ES-I3 (cell line): Measurements from ENCODE around the gene STIM1.
"Not testable (repeated sequence)": the region's sequence is repeated elsewhere in the genome, so short reads cannot be mapped to it uniquely, and the experiment has no call there.

Experiments used
- H3K36me3 ChIP-seq: 2 replicates; pipeline ENCODE4 v1.6.1; 2013; ENCODE audit warnings: mild to moderate bottlenecking, low read length, control low read depth, moderate library complexity; ENCODE audit not compliant: insufficient read depth
- H3K4me1 ChIP-seq: 2 replicates; pipeline ENCODE4 v1.6.1; 2013; ENCODE audit warnings: mild to moderate bottlenecking, control low read depth, low read length; ENCODE audit not compliant: insufficient read depth
- H3K9ac ChIP-seq: 2 replicates; pipeline ENCODE4 v1.6.1; 2013; ENCODE audit warnings: low read depth, mild to moderate bottlenecking, low read length, moderate library complexity
- H3K9me3 ChIP-seq: 2 replicates; pipeline ENCODE4 v1.6.1; 2013; ENCODE audit warnings: mild to moderate bottlenecking, low read length, moderate library complexity; ENCODE audit not compliant: control insufficient read depth, insufficient read depth

The STIM1 gene

DNA sequence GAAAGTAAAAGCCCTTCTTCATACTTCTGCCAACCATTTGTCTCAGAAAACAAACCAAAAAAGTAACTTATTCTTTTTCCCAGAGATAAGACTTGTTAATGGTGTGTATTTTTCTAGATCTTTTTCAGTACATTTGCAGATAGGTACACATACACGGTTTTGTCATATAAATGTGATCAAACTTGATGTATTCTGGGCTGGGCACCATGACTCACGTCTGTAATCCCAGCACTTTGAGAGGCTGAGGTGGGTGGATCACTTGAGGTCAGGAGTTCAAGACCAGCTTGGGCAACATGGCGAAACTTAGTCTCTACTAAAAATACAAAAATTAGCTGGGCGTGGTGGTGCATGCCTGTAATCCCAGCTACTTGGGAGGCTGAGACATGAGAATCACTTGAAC, 274.8 kb downstream of the STIM1 start:
- not testable (repeated sequence) for H3K9me3 ChIP-seq, H3K4me1 ChIP-seq, H3K9ac ChIP-seq
- H3K36me3 ChIP-seq, result peaks cover 12% of the 10 kb centered on the region

DNA sequence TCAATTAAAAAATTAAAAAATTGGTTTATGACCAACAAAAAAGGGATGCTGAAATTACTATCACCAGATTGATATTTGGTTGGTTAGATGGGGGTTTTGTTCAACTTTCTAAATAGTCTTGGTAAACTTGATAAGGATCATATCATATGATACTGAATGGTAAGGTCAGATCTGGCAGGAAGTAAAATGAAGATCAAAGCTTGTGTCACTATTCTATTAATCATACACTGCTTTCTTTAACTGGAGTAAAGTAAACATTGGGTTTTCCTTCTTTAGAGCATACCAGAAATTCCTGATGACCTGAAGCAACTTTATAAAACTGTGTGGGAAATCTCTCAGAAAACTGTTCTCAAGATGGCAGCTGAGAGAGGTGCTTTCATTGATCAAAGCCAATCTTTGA, 279.3 kb downstream of the STIM1 start:
- H3K9ac ChIP-seq, result no peak overlapping the region
- peaks cover 24% of the 10 kb centered on the region for H3K36me3 ChIP-seq

DNA sequence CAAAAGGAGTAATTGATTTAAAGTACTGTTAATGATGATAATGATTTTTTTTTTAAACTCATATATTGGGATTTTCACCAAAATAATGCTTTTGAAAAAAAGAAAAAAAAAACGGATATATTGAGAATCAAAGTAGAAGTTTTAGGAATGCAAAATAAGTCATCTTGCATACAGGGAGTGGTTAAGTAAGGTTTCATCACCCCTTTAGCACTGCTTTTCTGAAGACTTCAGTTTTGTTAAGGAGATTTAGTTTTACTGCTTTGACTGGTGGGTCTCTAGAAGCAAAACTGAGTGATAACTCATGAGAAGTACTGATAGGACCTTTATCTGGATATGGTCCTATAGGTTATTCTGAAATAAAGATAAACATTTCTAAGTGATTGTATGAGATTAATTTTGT, 283.0 kb downstream of the STIM1 start:
- Histone ChIP-seq H3K9ac (no peak overlapping the region), H3K36me3 (peaks cover 24% of the 10 kb centered on the region), H3K4me1 (no peaks in the 10 kb centered on the region), H3K9me3 (peaks cover 17% of the 10 kb centered on the region)

More for the DNA sequence above, 279.3 kb downstream of the STIM1 start:
- peaks cover 11% of the 10 kb centered on the region for H3K9me3 ChIP-seq
- H3K4me1 ChIP-seq, result no peaks in the 10 kb centered on the region

DNA sequence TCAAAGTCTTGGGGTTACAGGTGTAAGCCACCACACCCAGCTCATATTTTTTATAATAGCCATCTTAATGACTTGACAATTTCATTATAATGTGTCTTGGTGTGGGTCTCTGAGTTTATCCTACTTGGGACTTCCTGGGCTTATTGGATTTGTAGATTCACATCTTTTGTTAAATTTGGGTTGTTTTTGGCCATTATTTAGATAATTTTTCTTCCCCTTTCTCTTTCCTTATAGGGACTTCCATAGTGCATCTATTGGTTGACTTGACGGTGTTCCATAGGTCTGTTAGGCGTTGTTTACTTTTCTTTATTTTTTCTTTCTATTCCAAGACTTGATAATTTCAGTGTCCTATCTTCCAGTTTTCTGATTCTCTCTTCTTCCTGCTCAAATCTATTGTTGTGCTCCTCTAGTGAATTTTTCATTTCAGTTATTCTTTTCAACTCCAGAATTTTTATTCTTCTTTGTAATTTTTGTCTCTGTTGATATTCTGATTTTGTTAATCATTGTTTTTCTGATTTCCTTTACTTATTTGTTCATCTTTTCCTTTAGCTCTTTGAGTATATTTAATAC, 284.7 kb downstream of the STIM1 start:
- Histone ChIP-seq H3K4me1 (no peaks in the 10 kb centered on the region), H3K36me3 (peaks cover 24% of the 10 kb centered on the region), H3K9ac (no peak overlapping the region), H3K9me3 (peaks cover 17% of the 10 kb centered on the region)
